GM12873 (cell line): Measurements from ENCODE around the gene SERPINH1.

Source experiments
- CTCF ChIP-seq: IDR thresholded peaks from 2 replicates; pipeline ENCODE4 v1.5.1; 2012; ENCODE audit warnings: low read depth, mild to moderate bottlenecking, moderate library complexity, low read length, control low read depth; ENCODE audit not compliant: insufficient read depth; ENCODE audit errors: missing control alignments

SERPINH1 gene

DNA sequence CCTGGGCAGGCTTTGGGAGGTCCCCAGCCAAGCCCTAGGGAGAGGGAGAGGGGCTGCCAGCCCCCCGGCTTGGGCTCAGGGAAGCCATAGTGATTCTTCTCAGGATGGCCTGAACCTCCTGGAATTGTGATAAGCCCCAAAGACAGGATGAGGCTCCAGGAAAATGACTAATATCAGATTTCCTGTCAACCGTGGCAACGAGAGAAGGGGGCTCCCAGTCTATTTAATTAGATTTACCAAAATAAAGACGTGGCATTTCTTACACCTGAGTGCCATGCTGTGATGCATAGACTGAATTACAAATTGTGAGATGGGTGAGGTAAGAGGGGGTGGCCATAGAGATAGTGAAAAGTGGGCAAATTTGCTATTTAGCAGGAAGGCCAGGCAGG, 20.4 kb downstream of the SERPINH1 start:
- TF ChIP-seq CTCF: no peak

GRCh38 chr11:75582895-75583717, 21.1 kb downstream of the SERPINH1 start:
- peak; percentile 56 for TF ChIP-seq CTCF

- no peak for TF ChIP-seq CTCF
Observed at GRCh38 chr11:75583718-75584658, 21.9 kb downstream of the SERPINH1 start.

DNA sequence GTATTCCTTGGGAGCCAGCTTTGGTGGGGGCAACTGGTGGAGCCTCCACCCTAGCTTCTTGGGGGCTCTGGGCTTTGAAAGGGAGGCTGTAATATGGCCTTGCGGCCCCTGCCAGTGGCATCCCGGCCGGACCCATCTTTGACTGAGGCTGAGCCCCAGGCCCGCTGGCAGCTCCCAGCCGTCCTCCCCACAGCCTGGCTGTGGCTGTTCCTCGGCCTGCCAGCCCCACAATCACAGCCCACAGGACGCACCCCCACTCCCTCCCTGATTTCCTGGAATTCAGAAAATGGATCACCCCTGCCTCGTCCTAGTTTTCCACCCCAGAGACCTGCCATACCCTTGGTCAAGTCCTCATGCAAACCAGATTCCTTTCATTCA, 23.2 kb downstream of the SERPINH1 start:
- TF ChIP-seq CTCF: no peak

DNA sequence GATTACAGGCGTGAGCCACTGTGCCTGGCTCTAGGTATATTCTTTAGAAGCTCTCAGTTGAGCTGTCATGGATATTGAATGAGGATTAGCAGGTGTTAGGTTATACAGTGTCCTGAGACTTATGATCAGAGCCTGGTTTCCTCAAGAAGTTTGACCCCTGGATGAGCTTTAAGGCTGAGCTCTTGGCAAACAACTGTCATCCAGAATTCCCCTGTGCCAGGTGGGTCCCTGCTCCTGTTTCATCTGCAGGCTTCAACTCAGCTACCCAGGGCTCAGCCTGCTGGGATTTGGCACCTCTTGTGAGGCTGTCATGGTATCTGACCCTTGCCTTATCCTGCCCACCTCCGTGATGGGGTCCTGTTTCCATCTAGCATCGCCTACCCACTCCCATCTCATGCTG, 24.3 kb downstream of the SERPINH1 start:
- TF ChIP-seq CTCF: no peak

GRCh38 chr11:75588051-75588481, 26.0 kb downstream of the SERPINH1 start:
- no peak for TF ChIP-seq CTCF

DNA sequence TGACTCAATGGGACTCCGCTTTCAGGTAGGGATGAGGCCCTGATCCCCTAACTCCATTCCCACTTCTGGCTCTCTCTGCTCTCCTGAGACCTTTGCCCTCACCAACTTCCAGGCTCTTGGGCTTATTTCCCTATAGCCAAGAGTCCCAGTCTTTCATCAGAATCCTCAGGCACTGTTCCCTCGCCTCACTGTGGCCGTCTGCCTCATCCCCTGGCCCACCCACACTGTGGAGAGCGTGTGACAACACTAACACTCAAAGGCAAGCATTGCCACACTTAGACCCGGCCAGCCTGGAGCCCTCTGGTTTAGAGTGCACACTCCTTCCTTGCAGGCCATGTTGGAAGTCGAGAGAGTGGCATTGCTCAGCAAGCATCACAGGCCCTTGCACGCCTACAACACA, 27.0 kb downstream of the SERPINH1 start:
- TF ChIP-seq CTCF: no peak
